Ishikawa (cell line): ENCODE results near the gene NANS.

ENCODE experiments used
- CEBPB ChIP-seq: IDR thresholded peaks from 2 replicates; pipeline ENCODE4 v1.6.1; 2012
- CREB1 ChIP-seq: IDR thresholded peaks from 2 replicates; pipeline ENCODE4 v1.6.1; 2012; ENCODE audit warnings: low read depth
- EGR1 ChIP-seq: IDR thresholded peaks from 2 replicates; pipeline ENCODE4 v1.6.1; 2012
- EP300 ChIP-seq: IDR thresholded peaks from 2 replicates; pipeline ENCODE4 v1.6.1; 2012; ENCODE audit warnings: borderline replicate concordance
- FOXM1 ChIP-seq: IDR thresholded peaks from 2 replicates; pipeline ENCODE4 v1.6.1; 2012; ENCODE audit warnings: low read depth, borderline replicate concordance
- NFIC ChIP-seq: IDR thresholded peaks from 2 replicates; pipeline ENCODE4 v1.6.1; 2012
- RAD21 ChIP-seq: IDR thresholded peaks from 2 replicates; pipeline ENCODE4 v1.6.1; 2012; ENCODE audit warnings: low read depth
- TAF1 ChIP-seq: IDR thresholded peaks from 2 replicates; pipeline ENCODE4 v1.6.1; 2012; ENCODE audit warnings: low read depth, mild to moderate bottlenecking
- TCF12 ChIP-seq: IDR thresholded peaks from 2 replicates; pipeline ENCODE4 v1.6.1; 2012; ENCODE audit warnings: low read depth
- TEAD4 ChIP-seq: IDR thresholded peaks from 2 replicates; pipeline ENCODE4 v1.6.1; 2012
- YY1 ChIP-seq: IDR thresholded peaks from 2 replicates; pipeline ENCODE4 v1.6.1; 2012; ENCODE audit warnings: low read depth
- ZBTB7A ChIP-seq: IDR thresholded peaks from 2 replicates; pipeline ENCODE4 v1.6.1; 2012; ENCODE audit warnings: low read depth
- TF ChIP-seq, protein P1 (sequence below): IDR thresholded peaks from 2 replicates; pipeline ENCODE4 v1.6.1; 2012
- TF ChIP-seq, protein P2 (sequence below): IDR thresholded peaks from 2 replicates; pipeline ENCODE4 v1.6.1; 2012
- TF ChIP-seq, protein P3 (sequence below): IDR thresholded peaks from 2 replicates; pipeline ENCODE4 v1.6.1; 2012; ENCODE audit warnings: low read depth, mild to moderate bottlenecking

Gene NANS

GRCh38 chr9:98075332-98075805, 18.8 kb downstream of the NANS start:
- TF ChIP-seq, protein P1, sequence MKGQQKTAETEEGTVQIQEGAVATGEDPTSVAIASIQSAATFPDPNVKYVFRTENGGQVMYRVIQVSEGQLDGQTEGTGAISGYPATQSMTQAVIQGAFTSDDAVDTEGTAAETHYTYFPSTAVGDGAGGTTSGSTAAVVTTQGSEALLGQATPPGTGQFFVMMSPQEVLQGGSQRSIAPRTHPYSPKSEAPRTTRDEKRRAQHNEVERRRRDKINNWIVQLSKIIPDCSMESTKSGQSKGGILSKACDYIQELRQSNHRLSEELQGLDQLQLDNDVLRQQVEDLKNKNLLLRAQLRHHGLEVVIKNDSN = peak; percentile 51
- TF ChIP-seq TAF1 = no peak
- no peak for TF ChIP-seq CREB1
- no peak for TF ChIP-seq NFIC

DNA sequence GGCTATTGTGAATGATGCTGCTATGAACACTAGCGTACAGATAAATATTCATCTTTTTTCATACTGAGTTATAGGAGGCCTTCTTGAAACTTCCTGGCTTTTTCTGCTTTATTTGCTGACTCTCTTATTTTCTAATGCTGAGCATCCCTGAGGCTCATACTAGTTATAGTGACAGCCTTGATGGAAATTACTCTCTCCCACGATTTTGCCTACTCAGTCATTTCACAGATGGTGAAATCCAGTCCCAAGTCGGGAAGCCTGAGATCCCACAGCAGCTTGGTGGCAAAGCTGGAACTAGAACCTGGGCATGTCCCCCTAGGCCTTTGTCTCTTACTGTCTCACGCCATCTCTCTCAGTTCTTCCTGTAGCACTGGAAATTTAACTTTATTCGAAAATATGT, 22.4 kb downstream of the NANS start:
- TF ChIP-seq TEAD4 = no peak
- TF ChIP-seq FOXM1 = no peak
- no peak for TF ChIP-seq TCF12
- TF ChIP-seq, protein P1 = no peak
- TF ChIP-seq, protein P2, sequence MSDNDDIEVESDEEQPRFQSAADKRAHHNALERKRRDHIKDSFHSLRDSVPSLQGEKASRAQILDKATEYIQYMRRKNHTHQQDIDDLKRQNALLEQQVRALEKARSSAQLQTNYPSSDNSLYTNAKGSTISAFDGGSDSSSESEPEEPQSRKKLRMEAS = no peak
- TF ChIP-seq TAF1 = no peak
- no peak for TF ChIP-seq NFIC
- TF ChIP-seq YY1 = no peak
- no peak for TF ChIP-seq RAD21
- no peak for TF ChIP-seq EGR1
- no peak for TF ChIP-seq CREB1
- TF ChIP-seq ZBTB7A = no peak
- TF ChIP-seq, protein P3, sequence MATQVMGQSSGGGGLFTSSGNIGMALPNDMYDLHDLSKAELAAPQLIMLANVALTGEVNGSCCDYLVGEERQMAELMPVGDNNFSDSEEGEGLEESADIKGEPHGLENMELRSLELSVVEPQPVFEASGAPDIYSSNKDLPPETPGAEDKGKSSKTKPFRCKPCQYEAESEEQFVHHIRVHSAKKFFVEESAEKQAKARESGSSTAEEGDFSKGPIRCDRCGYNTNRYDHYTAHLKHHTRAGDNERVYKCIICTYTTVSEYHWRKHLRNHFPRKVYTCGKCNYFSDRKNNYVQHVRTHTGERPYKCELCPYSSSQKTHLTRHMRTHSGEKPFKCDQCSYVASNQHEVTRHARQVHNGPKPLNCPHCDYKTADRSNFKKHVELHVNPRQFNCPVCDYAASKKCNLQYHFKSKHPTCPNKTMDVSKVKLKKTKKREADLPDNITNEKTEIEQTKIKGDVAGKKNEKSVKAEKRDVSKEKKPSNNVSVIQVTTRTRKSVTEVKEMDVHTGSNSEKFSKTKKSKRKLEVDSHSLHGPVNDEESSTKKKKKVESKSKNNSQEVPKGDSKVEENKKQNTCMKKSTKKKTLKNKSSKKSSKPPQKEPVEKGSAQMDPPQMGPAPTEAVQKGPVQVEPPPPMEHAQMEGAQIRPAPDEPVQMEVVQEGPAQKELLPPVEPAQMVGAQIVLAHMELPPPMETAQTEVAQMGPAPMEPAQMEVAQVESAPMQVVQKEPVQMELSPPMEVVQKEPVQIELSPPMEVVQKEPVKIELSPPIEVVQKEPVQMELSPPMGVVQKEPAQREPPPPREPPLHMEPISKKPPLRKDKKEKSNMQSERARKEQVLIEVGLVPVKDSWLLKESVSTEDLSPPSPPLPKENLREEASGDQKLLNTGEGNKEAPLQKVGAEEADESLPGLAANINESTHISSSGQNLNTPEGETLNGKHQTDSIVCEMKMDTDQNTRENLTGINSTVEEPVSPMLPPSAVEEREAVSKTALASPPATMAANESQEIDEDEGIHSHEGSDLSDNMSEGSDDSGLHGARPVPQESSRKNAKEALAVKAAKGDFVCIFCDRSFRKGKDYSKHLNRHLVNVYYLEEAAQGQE = no peak
- no peak for TF ChIP-seq CEBPB
- TF ChIP-seq EP300 = no peak

DNA sequence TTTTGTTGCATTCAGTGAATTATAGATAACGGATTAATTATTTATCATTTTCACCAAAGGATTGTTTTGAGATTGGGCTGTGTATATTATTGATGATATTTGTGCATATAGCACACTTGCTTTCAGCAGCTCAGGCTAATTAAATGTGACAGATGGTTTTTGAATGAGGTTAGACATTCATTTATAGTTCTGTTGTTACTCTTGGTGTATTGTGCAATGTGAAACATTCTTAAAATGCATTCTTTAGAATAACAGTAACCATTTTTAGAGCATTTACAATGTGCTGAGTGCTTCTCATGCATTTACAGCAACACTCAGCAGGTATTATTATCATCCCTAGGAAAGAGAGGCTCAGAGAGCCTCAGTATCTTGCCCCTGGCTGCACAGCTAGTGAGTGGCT, 23.8 kb downstream of the NANS start:
- TF ChIP-seq, protein P1 = no peak

GRCh38 chr9:98080780-98081179, 24.2 kb downstream of the NANS start:
- no peak for TF ChIP-seq TEAD4
- TF ChIP-seq FOXM1 = no peak
- no peak for TF ChIP-seq EGR1
- TF ChIP-seq TAF1 = no peak
- TF ChIP-seq, protein P1 = no peak
- no peak for TF ChIP-seq EP300
- TF ChIP-seq, protein P3 = no peak
- TF ChIP-seq CEBPB = no peak
- TF ChIP-seq ZBTB7A = no peak
- TF ChIP-seq NFIC = no peak
- TF ChIP-seq YY1 = no peak
- TF ChIP-seq, protein P2 = no peak
- no peak for TF ChIP-seq RAD21
- no peak for TF ChIP-seq CREB1
- TF ChIP-seq TCF12 = no peak

DNA sequence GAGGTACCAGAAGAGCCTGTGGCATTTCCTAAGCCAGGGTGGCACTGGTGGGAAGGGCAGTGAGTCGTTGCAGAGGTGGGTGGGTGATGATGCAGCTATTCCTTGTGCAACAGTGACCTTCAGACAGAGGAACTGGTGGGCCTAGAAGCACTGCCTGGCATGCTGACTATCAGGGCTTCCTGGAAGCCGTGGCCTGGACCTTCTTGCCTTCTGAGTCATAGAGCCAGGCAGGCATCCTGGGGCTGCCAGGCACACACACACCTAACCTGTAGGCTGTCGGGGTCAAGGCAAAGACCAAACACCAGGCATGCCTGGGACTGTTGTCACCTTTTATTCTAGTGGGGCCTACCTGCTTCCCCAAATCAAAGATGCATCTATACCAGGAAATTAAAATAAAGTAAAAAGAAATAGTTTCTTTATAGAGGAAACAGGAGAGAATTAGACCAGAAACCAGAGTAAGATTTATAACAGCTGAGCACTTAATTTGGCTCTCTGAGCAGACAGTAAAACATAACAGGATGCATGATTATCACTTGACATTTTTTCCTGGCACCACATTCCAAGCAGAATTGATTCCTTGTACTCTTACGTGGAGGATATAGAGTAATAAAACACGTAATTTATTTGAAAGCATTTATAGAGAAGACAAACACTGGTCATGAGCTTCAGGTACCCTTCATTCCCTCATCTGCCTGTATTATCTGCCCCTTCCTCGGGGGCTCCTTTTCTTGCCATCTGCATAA, 25.1 kb downstream of the NANS start:
- TF ChIP-seq, protein P2 = no peak
- TF ChIP-seq ZBTB7A = no peak
- TF ChIP-seq, protein P1 = no peak
- no peak for TF ChIP-seq EP300
- no peak for TF ChIP-seq YY1
- no peak for TF ChIP-seq EGR1
- no peak for TF ChIP-seq FOXM1
- no peak for TF ChIP-seq CEBPB
- TF ChIP-seq TCF12 = no peak
- no peak for TF ChIP-seq RAD21
- TF ChIP-seq TAF1 = no peak
- TF ChIP-seq CREB1 = no peak
